ENCODE measurements around the gene FHOD3.

DNA sequence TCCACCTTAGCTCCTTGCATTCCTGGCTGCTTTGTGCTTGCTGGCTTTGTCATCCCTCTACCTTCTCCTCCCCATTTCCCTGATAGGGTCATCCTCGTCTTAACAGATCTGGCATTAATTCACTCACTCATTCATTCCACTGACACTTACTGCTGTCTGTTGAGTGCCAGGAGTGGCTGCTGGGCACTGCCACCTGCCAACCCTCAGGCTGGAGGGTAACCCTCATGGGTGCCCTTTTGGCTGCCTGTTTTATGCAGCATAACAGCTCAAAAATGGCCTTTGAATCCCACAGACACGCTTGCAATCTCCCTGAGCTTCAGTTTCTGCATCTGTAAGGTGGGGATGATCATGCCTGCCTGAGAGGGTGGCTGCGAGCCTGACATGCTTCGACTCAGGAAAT, 25.2 kb downstream of the FHOD3 start:
- TF ChIP-seq GATA2 (IDR thresholded peaks at IDR 0.05; ENCODE audit: low read depth, low read length): no peak
- TF ChIP-seq GATA3 (IDR thresholded peaks at IDR 0.05; ENCODE audit: low read depth, low read length): no peak

Measured in SH-SY5Y (cell line).